H1 (cell line): Measurements from ENCODE around the gene TAF6. TPM values are rescaled to one million over a fixed set of nuclear protein-coding genes. Genes with fewer than 3 reads are reported as not detected.

Experiments used
- ATF2 ChIP-seq: IDR thresholded peaks from 2 replicates; pipeline ENCODE4 v1.6.1; 2012; ENCODE audit warnings: low read length, inconsistent platforms
- CREB1 ChIP-seq: IDR thresholded peaks from 2 replicates; pipeline ENCODE4 v1.6.1; 2012; ENCODE audit warnings: inconsistent platforms
- JUND ChIP-seq: IDR thresholded peaks from 2 replicates; pipeline ENCODE4 v1.6.1; 2011; ENCODE audit warnings: mild to moderate bottlenecking, improper control_type of control experiment, low read length
- KDM4A ChIP-seq: IDR thresholded peaks from one replicate; pipeline ENCODE4 v1.7.1; 2012; ENCODE audit warnings: low read depth, mild to moderate bottlenecking, moderate library complexity, low read length, inconsistent platforms; ENCODE audit not compliant: severe bottlenecking
- SIX5 ChIP-seq: IDR thresholded peaks from 2 replicates; pipeline ENCODE4 v1.6.1; 2011; ENCODE audit warnings: mild to moderate bottlenecking, low read depth, low read length
- SP1 ChIP-seq: IDR thresholded peaks from 2 replicates; pipeline ENCODE4 v1.6.1; 2011; ENCODE audit warnings: low read depth, low read length
- YY1 ChIP-seq: IDR thresholded peaks from 2 replicates; pipeline ENCODE4 v1.6.1; 2011; ENCODE audit warnings: low read depth, mild to moderate bottlenecking, low read length
- polyA plus RNA-seq, 7 experiments: library from polyadenylated mRNA; depleted of rRNA in 3 of 7; stranded (reverse) in 5 of 7; unstranded in 2 of 7; fragments of >200 nt in 5 of 7; fragments of 200-250 nt in 2 of 7; gene quantifications; 1 replicate in 5 of 7; 2 replicates in 1 of 7; 4 replicates in 1 of 7; pipeline versions ENCODE4 v1.2.1 to v1.2.3, GENCODE V29; 2011 to 2013; ENCODE audit warnings: missing spikeins in 2 of 7, mixed read lengths in 2 of 7
- total RNA-seq: library from RNA; stranded (reverse); fragmentation: NEBNext Ultra II Directional; extraction: Animal tissue kit (Norgen Biotek cat#: 25700); gene quantifications from 2 replicates; pipeline ENCODE4 v1.2.1, GENCODE V29; 2021
- TF ChIP-seq, protein P1 (sequence below): fragments of 300-600 bp; sonication (generic); IDR thresholded peaks from 2 replicates; pipeline ENCODE4 v1.7.1; 2012; ENCODE audit warnings: low read length, moderate library complexity, mild to moderate bottlenecking, inconsistent platforms; ENCODE audit not compliant: insufficient replicate concordance

Gene TAF6
- total and polyA plus RNA-seq, 2 of the 8 experiments (the other 6 are each of a cell fraction or from before 2014, with no cell fraction given), result 66.7 to 101 TPM

GRCh38 chr7:100126931-100127865, 8.0 kb upstream of the TAF6 start, which contains the start of gene MBLAC1 (continued):
- TF ChIP-seq, protein P1, sequence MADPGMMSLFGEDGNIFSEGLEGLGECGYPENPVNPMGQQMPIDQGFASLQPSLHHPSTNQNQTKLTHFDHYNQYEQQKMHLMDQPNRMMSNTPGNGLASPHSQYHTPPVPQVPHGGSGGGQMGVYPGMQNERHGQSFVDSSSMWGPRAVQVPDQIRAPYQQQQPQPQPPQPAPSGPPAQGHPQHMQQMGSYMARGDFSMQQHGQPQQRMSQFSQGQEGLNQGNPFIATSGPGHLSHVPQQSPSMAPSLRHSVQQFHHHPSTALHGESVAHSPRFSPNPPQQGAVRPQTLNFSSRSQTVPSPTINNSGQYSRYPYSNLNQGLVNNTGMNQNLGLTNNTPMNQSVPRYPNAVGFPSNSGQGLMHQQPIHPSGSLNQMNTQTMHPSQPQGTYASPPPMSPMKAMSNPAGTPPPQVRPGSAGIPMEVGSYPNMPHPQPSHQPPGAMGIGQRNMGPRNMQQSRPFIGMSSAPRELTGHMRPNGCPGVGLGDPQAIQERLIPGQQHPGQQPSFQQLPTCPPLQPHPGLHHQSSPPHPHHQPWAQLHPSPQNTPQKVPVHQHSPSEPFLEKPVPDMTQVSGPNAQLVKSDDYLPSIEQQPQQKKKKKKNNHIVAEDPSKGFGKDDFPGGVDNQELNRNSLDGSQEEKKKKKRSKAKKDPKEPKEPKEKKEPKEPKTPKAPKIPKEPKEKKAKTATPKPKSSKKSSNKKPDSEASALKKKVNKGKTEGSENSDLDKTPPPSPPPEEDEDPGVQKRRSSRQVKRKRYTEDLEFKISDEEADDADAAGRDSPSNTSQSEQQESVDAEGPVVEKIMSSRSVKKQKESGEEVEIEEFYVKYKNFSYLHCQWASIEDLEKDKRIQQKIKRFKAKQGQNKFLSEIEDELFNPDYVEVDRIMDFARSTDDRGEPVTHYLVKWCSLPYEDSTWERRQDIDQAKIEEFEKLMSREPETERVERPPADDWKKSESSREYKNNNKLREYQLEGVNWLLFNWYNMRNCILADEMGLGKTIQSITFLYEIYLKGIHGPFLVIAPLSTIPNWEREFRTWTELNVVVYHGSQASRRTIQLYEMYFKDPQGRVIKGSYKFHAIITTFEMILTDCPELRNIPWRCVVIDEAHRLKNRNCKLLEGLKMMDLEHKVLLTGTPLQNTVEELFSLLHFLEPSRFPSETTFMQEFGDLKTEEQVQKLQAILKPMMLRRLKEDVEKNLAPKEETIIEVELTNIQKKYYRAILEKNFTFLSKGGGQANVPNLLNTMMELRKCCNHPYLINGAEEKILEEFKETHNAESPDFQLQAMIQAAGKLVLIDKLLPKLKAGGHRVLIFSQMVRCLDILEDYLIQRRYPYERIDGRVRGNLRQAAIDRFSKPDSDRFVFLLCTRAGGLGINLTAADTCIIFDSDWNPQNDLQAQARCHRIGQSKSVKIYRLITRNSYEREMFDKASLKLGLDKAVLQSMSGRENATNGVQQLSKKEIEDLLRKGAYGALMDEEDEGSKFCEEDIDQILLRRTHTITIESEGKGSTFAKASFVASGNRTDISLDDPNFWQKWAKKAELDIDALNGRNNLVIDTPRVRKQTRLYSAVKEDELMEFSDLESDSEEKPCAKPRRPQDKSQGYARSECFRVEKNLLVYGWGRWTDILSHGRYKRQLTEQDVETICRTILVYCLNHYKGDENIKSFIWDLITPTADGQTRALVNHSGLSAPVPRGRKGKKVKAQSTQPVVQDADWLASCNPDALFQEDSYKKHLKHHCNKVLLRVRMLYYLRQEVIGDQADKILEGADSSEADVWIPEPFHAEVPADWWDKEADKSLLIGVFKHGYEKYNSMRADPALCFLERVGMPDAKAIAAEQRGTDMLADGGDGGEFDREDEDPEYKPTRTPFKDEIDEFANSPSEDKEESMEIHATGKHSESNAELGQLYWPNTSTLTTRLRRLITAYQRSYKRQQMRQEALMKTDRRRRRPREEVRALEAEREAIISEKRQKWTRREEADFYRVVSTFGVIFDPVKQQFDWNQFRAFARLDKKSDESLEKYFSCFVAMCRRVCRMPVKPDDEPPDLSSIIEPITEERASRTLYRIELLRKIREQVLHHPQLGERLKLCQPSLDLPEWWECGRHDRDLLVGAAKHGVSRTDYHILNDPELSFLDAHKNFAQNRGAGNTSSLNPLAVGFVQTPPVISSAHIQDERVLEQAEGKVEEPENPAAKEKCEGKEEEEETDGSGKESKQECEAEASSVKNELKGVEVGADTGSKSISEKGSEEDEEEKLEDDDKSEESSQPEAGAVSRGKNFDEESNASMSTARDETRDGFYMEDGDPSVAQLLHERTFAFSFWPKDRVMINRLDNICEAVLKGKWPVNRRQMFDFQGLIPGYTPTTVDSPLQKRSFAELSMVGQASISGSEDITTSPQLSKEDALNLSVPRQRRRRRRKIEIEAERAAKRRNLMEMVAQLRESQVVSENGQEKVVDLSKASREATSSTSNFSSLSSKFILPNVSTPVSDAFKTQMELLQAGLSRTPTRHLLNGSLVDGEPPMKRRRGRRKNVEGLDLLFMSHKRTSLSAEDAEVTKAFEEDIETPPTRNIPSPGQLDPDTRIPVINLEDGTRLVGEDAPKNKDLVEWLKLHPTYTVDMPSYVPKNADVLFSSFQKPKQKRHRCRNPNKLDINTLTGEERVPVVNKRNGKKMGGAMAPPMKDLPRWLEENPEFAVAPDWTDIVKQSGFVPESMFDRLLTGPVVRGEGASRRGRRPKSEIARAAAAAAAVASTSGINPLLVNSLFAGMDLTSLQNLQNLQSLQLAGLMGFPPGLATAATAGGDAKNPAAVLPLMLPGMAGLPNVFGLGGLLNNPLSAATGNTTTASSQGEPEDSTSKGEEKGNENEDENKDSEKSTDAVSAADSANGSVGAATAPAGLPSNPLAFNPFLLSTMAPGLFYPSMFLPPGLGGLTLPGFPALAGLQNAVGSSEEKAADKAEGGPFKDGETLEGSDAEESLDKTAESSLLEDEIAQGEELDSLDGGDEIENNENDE, result no peak
- TF ChIP-seq ATF2 (no peak), SIX5 (peak; percentile 26; the same call in 1 of the 2 replicates), CREB1 (no peak), KDM4A (peak; percentile 86), SP1 (0 out of 2 replicates have a peak, but pooled peaks have one; percentile 33), JUND (peak; percentile 95), YY1 (peak; percentile 93)
